DOHH2 (cell line): ENCODE data around the gene CSNK2B.

Experiments
- H3F3A ChIP-seq: fragments of 200-600 bp; sonication (generic), shearing (Covaris generic); 2 replicates; pipeline ENCODE4 v1.6.0; 2016; ENCODE audit warnings: antibody characterized with exemption, mild to moderate bottlenecking; ENCODE audit not compliant: control insufficient read depth, insufficient read depth
- H3K27ac ChIP-seq: fragments of 200-600 bp; sonication (generic); 2 replicates; pipeline ENCODE4 v1.5.1; 2014; ENCODE audit warnings: low read depth, mild to moderate bottlenecking, low read length, moderate library complexity
- H3K27me3 ChIP-seq: fragments of 200-600 bp; sonication (generic); 2 replicates; pipeline ENCODE4 v1.6.1; 2014; ENCODE audit warnings: mild to moderate bottlenecking, low read length, mixed read lengths; ENCODE audit not compliant: control insufficient read depth
- H3K36me3 ChIP-seq: fragments of 200-600 bp; sonication (generic); 2 replicates; pipeline ENCODE4 v1.6.1; 2014; ENCODE audit warnings: mild to moderate bottlenecking, low read length, moderate library complexity, mixed read lengths; ENCODE audit not compliant: control insufficient read depth
- H3K4me1 ChIP-seq: fragments of 200-600 bp; sonication (generic); 2 replicates; pipeline ENCODE4 v1.6.1; 2014; ENCODE audit warnings: mild to moderate bottlenecking, low read length, mixed read lengths; ENCODE audit not compliant: control insufficient read depth
- H3K4me2 ChIP-seq: fragments of 200-600 bp; sonication (generic); 2 replicates; pipeline ENCODE4 v1.6.0; 2014; ENCODE audit warnings: mild to moderate bottlenecking, low read length, moderate library complexity
- H3K4me3 ChIP-seq: fragments of 200-600 bp; sonication (generic); 2 replicates; pipeline ENCODE4 v1.5.1; 2014; ENCODE audit warnings: mild to moderate bottlenecking, low read length, mixed read lengths
- H3K79me2 ChIP-seq: fragments of 200-600 bp; sonication (generic); 2 replicates; pipeline ENCODE4 v1.6.1; 2014; ENCODE audit warnings: mild to moderate bottlenecking, low read length, mixed read lengths; ENCODE audit not compliant: control insufficient read depth
- H3K9me2 ChIP-seq: fragments of 200-600 bp; sonication (generic); replicated peaks from 2 replicates; pipeline ENCODE4 v1.6.1; 2014; ENCODE audit warnings: mild to moderate bottlenecking, low read length, mixed read lengths; ENCODE audit not compliant: control insufficient read depth
- H3K9me3 ChIP-seq: fragments of 200-600 bp; sonication (generic); 2 replicates; pipeline ENCODE4 v1.6.1; 2014; ENCODE audit warnings: antibody characterized with exemption, low read length, mixed read lengths; ENCODE audit not compliant: control insufficient read depth, insufficient read depth
- H4K20me1 ChIP-seq: fragments of 200-600 bp; sonication (generic); 2 replicates; pipeline ENCODE4 v1.6.0; 2014; ENCODE audit warnings: low read depth, mild to moderate bottlenecking, antibody characterized with exemption, low read length, moderate library complexity; ENCODE audit not compliant: control insufficient read depth, insufficient read depth
- CTCF ChIP-seq: fragments of 200-600 bp; sonication (generic); IDR thresholded peaks from one replicate; pipeline ENCODE4 v1.5.1; 2014; ENCODE audit warnings: antibody characterized with exemption, mild to moderate bottlenecking, low read depth, low read length; ENCODE audit not compliant: poor library complexity, severe bottlenecking
- EZH2phosphoT487 ChIP-seq: fragments of 200-600 bp; sonication (generic); IDR thresholded peaks from 2 replicates; pipeline ENCODE4 v1.6.1; 2017; ENCODE audit warnings: borderline replicate concordance, mild to moderate bottlenecking, antibody characterized with exemption, low read length, moderate library complexity, mixed read lengths

The CSNK2B gene

GRCh38 chr6:31636698-31637596 lies 28.9 kb upstream of the CSNK2B start:
- no peak overlapping the region for H3K4me2 ChIP-seq
- peaks cover 4% of the 10 kb centered on the region; the same call in 1 of the 2 replicates for H4K20me1 ChIP-seq
- H3K4me3 ChIP-seq: no peak overlapping the region
- TF ChIP-seq CTCF: no peak
- no peak for TF ChIP-seq EZH2phosphoT487
- H3K79me2 ChIP-seq: peaks cover 13% of the 10 kb centered on the region; the same call in 1 of the 2 replicates
- H3K9me2 ChIP-seq: no peaks in the 10 kb centered on the region
- peaks cover 60% of the 10 kb centered on the region for H3F3A ChIP-seq
- no peaks in the 10 kb centered on the region for H3K4me1 ChIP-seq
- H3K36me3 ChIP-seq: peaks cover 97% of the 10 kb centered on the region
- no peaks in the 10 kb centered on the region for H3K27me3 ChIP-seq
- no peaks in the 10 kb centered on the region for H3K9me3 ChIP-seq
- H3K27ac ChIP-seq: no peak overlapping the region

DNA sequence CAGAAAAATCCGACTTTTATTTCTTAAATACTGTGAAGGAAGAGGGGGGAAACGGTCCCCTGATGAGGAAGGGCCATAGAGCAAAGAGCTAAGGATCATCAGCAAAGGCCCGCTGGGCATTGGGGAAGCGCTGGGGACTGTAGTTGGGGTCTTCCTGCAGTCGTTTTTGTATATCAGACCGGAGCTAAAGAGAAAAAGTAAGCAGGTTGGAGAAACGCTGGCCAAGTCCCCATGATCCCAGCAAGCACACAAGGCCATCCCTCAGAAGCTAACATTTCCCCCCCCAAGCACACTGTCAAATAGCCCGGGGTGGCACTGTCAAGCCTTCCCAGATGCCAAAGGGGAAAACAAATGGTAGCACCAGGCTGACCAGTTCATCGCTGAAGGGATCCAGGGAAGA lies 26.8 kb upstream of the CSNK2B start:
- no peaks in the 10 kb centered on the region for H3K9me3 ChIP-seq
- no peaks in the 10 kb centered on the region for H3K4me1 ChIP-seq
- peaks cover 91% of the 10 kb centered on the region for H3K36me3 ChIP-seq
- no peak overlapping the region for H3K4me2 ChIP-seq
- H3K9me2 ChIP-seq: no peaks in the 10 kb centered on the region
- peaks cover 52% of the 10 kb centered on the region for H3F3A ChIP-seq
- H3K27ac ChIP-seq: no peak overlapping the region
- no peak for TF ChIP-seq EZH2phosphoT487
- no peak for TF ChIP-seq CTCF
- no peak overlapping the region for H3K4me3 ChIP-seq
- no peaks in the 10 kb centered on the region; the same call in 1 of the 2 replicates for H4K20me1 ChIP-seq
- no peaks in the 10 kb centered on the region for H3K27me3 ChIP-seq
- H3K79me2 ChIP-seq: no peaks in the 10 kb centered on the region

GRCh38 chr6:31639449-31639861 lies 26.4 kb upstream of the CSNK2B start:
- Histone ChIP-seq H3K36me3 (peaks cover 91% of the 10 kb centered on the region), H4K20me1 (no peaks in the 10 kb centered on the region), H3K9me2 (no peaks in the 10 kb centered on the region), H3K27me3 (no peaks in the 10 kb centered on the region), H3K4me2 (no peak overlapping the region), H3K4me1 (no peaks in the 10 kb centered on the region), H3K79me2 (no peaks in the 10 kb centered on the region), H3F3A (peaks cover 49% of the 10 kb centered on the region), H3K4me3 (no peak overlapping the region), H3K27ac (no peak overlapping the region), H3K9me3 (no peaks in the 10 kb centered on the region)
- TF ChIP-seq EZH2phosphoT487 (no peak), CTCF (no peak)
